ENCODE results near the gene DPPA3. TPM values are rescaled to one million over a fixed set of nuclear protein-coding genes. Genes with fewer than 3 reads are reported as not detected.
"Not testable (repeated sequence)": the region's sequence is repeated elsewhere in the genome, so short reads cannot be mapped to it uniquely, and the experiment has no call there.

DPPA3 gene
- total RNA-seq, 1 donor from 2014 or later: not detected

GRCh38 chr12:7716381-7716780 is 5.1 kb downstream of the DPPA3 start:
- Mint-ChIP-seq H3K27ac (ENCODE audit: unreplicated experiment) (no peak overlapping the region), H3K4me1 (ENCODE audit: low read depth, unreplicated experiment) (no peaks in the 10 kb centered on the region), H3K36me3 (ENCODE audit: unreplicated experiment) (peaks cover 6% of the 10 kb centered on the region), H3K27me3 (ENCODE audit: unreplicated experiment) (no peaks in the 10 kb centered on the region), H3K9me3 (ENCODE audit: unreplicated experiment) (no peaks in the 10 kb centered on the region), H3K4me3 (ENCODE audit: unreplicated experiment) (no peak overlapping the region)
- TF ChIP-seq CTCF (IDR thresholded peaks at IDR 0.05; ENCODE audit: partially characterized antibody, unreplicated experiment): no peak
- no peak for DNase-seq

- TF ChIP-seq CTCF (IDR thresholded peaks at IDR 0.05; ENCODE audit: partially characterized antibody, unreplicated experiment): no peak
- Mint-ChIP-seq H3K36me3 (ENCODE audit: unreplicated experiment) (no peaks in the 10 kb centered on the region), H3K27me3 (ENCODE audit: unreplicated experiment) (no peaks in the 10 kb centered on the region), H3K4me3 (ENCODE audit: unreplicated experiment) (no peak overlapping the region), H3K9me3 (ENCODE audit: unreplicated experiment) (no peaks in the 10 kb centered on the region), H3K27ac (ENCODE audit: unreplicated experiment) (no peak overlapping the region), H3K4me1 (ENCODE audit: low read depth, unreplicated experiment) (no peaks in the 10 kb centered on the region)
- no peak for DNase-seq
These were observed 8.9 kb downstream of the DPPA3 start for GRCh38 chr12:7719946-7720730.

GRCh38 chr12:7723926-7724325 is 12.7 kb downstream of the DPPA3 start:
- TF ChIP-seq CTCF (IDR thresholded peaks at IDR 0.05; ENCODE audit: partially characterized antibody, unreplicated experiment): no peak
- DNase-seq: no peak

GRCh38 chr12:7729746-7730145 is 18.5 kb downstream of the DPPA3 start:
- Mint-ChIP-seq H3K4me3 (ENCODE audit: unreplicated experiment) (no peak overlapping the region), H3K4me1 (ENCODE audit: low read depth, unreplicated experiment) (no peaks in the 10 kb centered on the region)

More at GRCh38 chr12:7723926-7724325, 12.7 kb downstream of the DPPA3 start:
- Mint-ChIP-seq H3K36me3 (ENCODE audit: unreplicated experiment) (no peaks in the 10 kb centered on the region), H3K4me3 (ENCODE audit: unreplicated experiment) (no peak overlapping the region), H3K4me1 (ENCODE audit: low read depth, unreplicated experiment) (no peaks in the 10 kb centered on the region), H3K9me3 (ENCODE audit: unreplicated experiment) (no peaks in the 10 kb centered on the region), H3K27me3 (ENCODE audit: unreplicated experiment) (no peaks in the 10 kb centered on the region), H3K27ac (ENCODE audit: unreplicated experiment) (no peak overlapping the region)

GRCh38 chr12:7730984-7731383 is 19.8 kb downstream of the DPPA3 start:
- H3K27ac Mint-ChIP-seq (ENCODE audit: unreplicated experiment); DNase-seq; H3K9me3 Mint-ChIP-seq (ENCODE audit: unreplicated experiment); H3K27me3 Mint-ChIP-seq (ENCODE audit: unreplicated experiment); H3K36me3 Mint-ChIP-seq (ENCODE audit: unreplicated experiment); H3K4me3 Mint-ChIP-seq (ENCODE audit: unreplicated experiment); H3K4me1 Mint-ChIP-seq (ENCODE audit: low read depth, unreplicated experiment): not testable (repeated sequence)

More at GRCh38 chr12:7729746-7730145, 18.5 kb downstream of the DPPA3 start:
- Mint-ChIP-seq H3K27ac (ENCODE audit: unreplicated experiment) (no peak overlapping the region), H3K36me3 (ENCODE audit: unreplicated experiment) (no peaks in the 10 kb centered on the region), H3K27me3 (ENCODE audit: unreplicated experiment) (peaks cover 2% of the 10 kb centered on the region), H3K9me3 (ENCODE audit: unreplicated experiment) (no peaks in the 10 kb centered on the region)
- DNase-seq: no peak
- no peak for TF ChIP-seq CTCF (IDR thresholded peaks at IDR 0.05; ENCODE audit: partially characterized antibody, unreplicated experiment)

Data from glutamatergic neuron (in vitro differentiated cells).